Fibroblast of skin of right biceps (primary cell): ENCODE measurements around the gene RAD54L.
"Not testable (repeated sequence)": the region's sequence is repeated elsewhere in the genome, so short reads cannot be mapped to it uniquely, and the experiment has no call there.

Experiments
- DNase-seq: peaks from one replicate; pipeline ENCODE4 v3.0.0-alpha.2; 2013

RAD54L gene

GRCh38 chr1:46247436-46248121 is at the start of gene RAD54L:
Gene RAD54L, plus strand, starts transcription at chr1:46247763. Its CDS starts 643 bp downstream, at chr1:46248406.
- peak; percentile 100 for DNase-seq

- peak; percentile 71 for DNase-seq
Measured at GRCh38 chr1:46197964-46198811, 49.4 kb upstream of the RAD54L start, which contains the start of gene POMGNT1. Gene POMGNT1, minus strand, starts transcription at chr1:46198434. Its CDS starts 613 bp downstream, at chr1:46197821.

GRCh38 chr1:46199233-46199749 is 48.3 kb upstream of the RAD54L start:
- DNase-seq, result no peak

GRCh38 chr1:46203738-46204405 is 43.7 kb upstream of the RAD54L start:
- no peak for DNase-seq

GRCh38 chr1:46204406-46204742 is 43.2 kb upstream of the RAD54L start:
- DNase-seq, result no peak

GRCh38 chr1:46205141-46205540 is 42.4 kb upstream of the RAD54L start:
- no peak for DNase-seq

GRCh38 chr1:46205791-46206190 is 41.8 kb upstream of the RAD54L start:
- no peak for DNase-seq

- no peak for DNase-seq
Measured at GRCh38 chr1:46206399-46206798, 41.2 kb upstream of the RAD54L start.

- DNase-seq, result no peak
Measured at GRCh38 chr1:46210561-46210960, 37.0 kb upstream of the RAD54L start.

- DNase-seq, result no peak
Measured at GRCh38 chr1:46211051-46211450, 36.5 kb upstream of the RAD54L start.

- DNase-seq, result no peak
Measured at GRCh38 chr1:46215504-46215903, 32.1 kb upstream of the RAD54L start.

- DNase-seq, result no peak
Measured at GRCh38 chr1:46218443-46218842, 29.1 kb upstream of the RAD54L start.

- DNase-seq, result peak; percentile 15
Measured at GRCh38 chr1:46219551-46220520, 27.7 kb upstream of the RAD54L start.

GRCh38 chr1:46220808-46221207 is 26.8 kb upstream of the RAD54L start:
- DNase-seq, result no peak

- no peak for DNase-seq
Measured at GRCh38 chr1:46221749-46222148, 25.8 kb upstream of the RAD54L start.

GRCh38 chr1:46223055-46223454 is 24.5 kb upstream of the RAD54L start:
- not testable (repeated sequence) for DNase-seq

GRCh38 chr1:46223472-46223943 is 24.1 kb upstream of the RAD54L start:
- peak; percentile 84 for DNase-seq

GRCh38 chr1:46224966-46225365 is 22.6 kb upstream of the RAD54L start:
- no peak for DNase-seq

- not testable (repeated sequence) for DNase-seq
Measured at GRCh38 chr1:46231231-46231630, 16.3 kb upstream of the RAD54L start.

- no peak for DNase-seq
Measured at GRCh38 chr1:46236882-46237281, 10.7 kb upstream of the RAD54L start.

- peak; percentile 76 for DNase-seq
Measured at GRCh38 chr1:46238865-46239264, 8.7 kb upstream of the RAD54L start.

- DNase-seq, result not testable (repeated sequence)
Measured at GRCh38 chr1:46241733-46242132, 5.8 kb upstream of the RAD54L start.
